HEK293 (cell line): ENCODE measurements around the gene ZNF629.

Source experiments
- HOXA7 ChIP-seq: sonication (generic); formaldehyde crosslinking; IDR thresholded peaks from 2 replicates; pipeline ENCODE4 v1.8.1; 2022; ENCODE audit warnings: missing genetic modification reagents, borderline replicate concordance
- HOXD13 ChIP-seq: sonication (generic); formaldehyde crosslinking; IDR thresholded peaks from 2 replicates; pipeline ENCODE4 v1.8.0; 2022; ENCODE audit warnings: missing genetic modification reagents, borderline replicate concordance
- KLF17 ChIP-seq: fragments of 450-650 bp; formaldehyde crosslinking; IDR thresholded peaks from 2 replicates; pipeline ENCODE4 v1.5.1; 2016; ENCODE audit warnings: missing biosample characterization, missing genetic modification characterization
- OVOL3 ChIP-seq: fragments of 450-650 bp; formaldehyde crosslinking; IDR thresholded peaks from 2 replicates; pipeline ENCODE4 v1.5.1; 2016; ENCODE audit warnings: missing biosample characterization, missing genetic modification characterization
- PRDM4 ChIP-seq: fragments of 450-650 bp; formaldehyde crosslinking; IDR thresholded peaks from 2 replicates; pipeline ENCODE4 v1.5.1; 2017; ENCODE audit warnings: missing biosample characterization, missing genetic modification characterization
- PRDM6 ChIP-seq: fragments of 450-650 bp; formaldehyde crosslinking; IDR thresholded peaks from 2 replicates; pipeline ENCODE4 v1.5.1; 2017; ENCODE audit warnings: missing biosample characterization, missing genetic modification characterization
- REPIN1 ChIP-seq: fragments of 450-650 bp; formaldehyde crosslinking; IDR thresholded peaks from 2 replicates; pipeline ENCODE4 v1.5.1; 2017; ENCODE audit warnings: missing biosample characterization, missing genetic modification characterization, low read depth
- WT1 ChIP-seq: fragments of 450-650 bp; formaldehyde crosslinking; IDR thresholded peaks from 2 replicates; pipeline ENCODE4 v1.5.1; 2016; ENCODE audit warnings: missing biosample characterization, missing genetic modification characterization
- ZBTB20 ChIP-seq: fragments of 450-650 bp; formaldehyde crosslinking; IDR thresholded peaks from 2 replicates; pipeline ENCODE4 v1.5.1; 2016; ENCODE audit warnings: missing biosample characterization, missing genetic modification characterization
- ZFHX2 ChIP-seq: fragments of 450-650 bp; formaldehyde crosslinking; conservative IDR thresholded peaks from 2 replicates; pipeline ENCODE4 v1.5.1; 2016; ENCODE audit warnings: missing biosample characterization, missing genetic modification characterization
- ZNF155 ChIP-seq: fragments of 450-650 bp; formaldehyde crosslinking; IDR thresholded peaks from 2 replicates; pipeline ENCODE4 v1.5.1; 2016; ENCODE audit warnings: missing biosample characterization, missing genetic modification characterization
- ZNF211 ChIP-seq: fragments of 450-650 bp; formaldehyde crosslinking; IDR thresholded peaks from 2 replicates; pipeline ENCODE4 v1.5.1; 2016; ENCODE audit warnings: low read depth, missing biosample characterization, missing genetic modification characterization
- ZNF24 ChIP-seq: fragments of 450-650 bp; formaldehyde crosslinking; IDR thresholded peaks from 2 replicates; pipeline ENCODE4 v1.5.1; 2016; ENCODE audit warnings: missing biosample characterization, missing genetic modification characterization
- ZNF26 ChIP-seq: fragments of 450-650 bp; formaldehyde crosslinking; IDR thresholded peaks from 2 replicates; pipeline ENCODE4 v1.5.1; 2016; ENCODE audit warnings: missing biosample characterization, missing genetic modification characterization
- ZNF274 ChIP-seq, 2 experiments: fragments of 200-500 bp in 1 of 2; fragments of 450-650 bp in 1 of 2; sonication (Bioruptor generic) in 1 of 2; formaldehyde crosslinking in 1 of 2; IDR thresholded peaks; 2 replicates each; pipeline versions ENCODE4 v1.5.1 to v1.6.1; 2014 to 2016; ENCODE audit warnings: borderline replicate concordance in 1 of 2, inconsistent platforms in 1 of 2, low read length in 1 of 2, missing biosample characterization in 1 of 2, missing genetic modification characterization in 1 of 2
- ZNF292 ChIP-seq: fragments of 450-650 bp; formaldehyde crosslinking; IDR thresholded peaks from 2 replicates; pipeline ENCODE4 v1.5.1; 2016; ENCODE audit warnings: low read depth, missing biosample characterization, missing genetic modification characterization, borderline replicate concordance
- ZNF311 ChIP-seq: fragments of 450-650 bp; formaldehyde crosslinking; IDR thresholded peaks from 2 replicates; pipeline ENCODE4 v1.5.1; 2017; ENCODE audit warnings: missing biosample characterization, missing genetic modification characterization, borderline replicate concordance
- ZNF335 ChIP-seq: fragments of 450-650 bp; formaldehyde crosslinking; conservative IDR thresholded peaks from 2 replicates; pipeline ENCODE4 v1.5.1; 2016; ENCODE audit warnings: missing biosample characterization, missing genetic modification characterization
- ZNF394 ChIP-seq: fragments of 450-650 bp; formaldehyde crosslinking; IDR thresholded peaks from 2 replicates; pipeline ENCODE4 v1.5.1; 2016; ENCODE audit warnings: missing biosample characterization, missing genetic modification characterization, mild to moderate bottlenecking, moderate library complexity, borderline replicate concordance
- ZNF433 ChIP-seq: fragments of 450-650 bp; formaldehyde crosslinking; IDR thresholded peaks from 2 replicates; pipeline ENCODE4 v1.5.1; 2016; ENCODE audit warnings: missing biosample characterization, missing genetic modification characterization, low read depth
- ZNF473 ChIP-seq: fragments of 450-650 bp; formaldehyde crosslinking; IDR thresholded peaks from 2 replicates; pipeline ENCODE4 v1.5.1; 2017; ENCODE audit warnings: missing biosample characterization, missing genetic modification characterization
- ZNF514 ChIP-seq: fragments of 450-650 bp; formaldehyde crosslinking; IDR thresholded peaks from 2 replicates; pipeline ENCODE4 v1.5.1; 2016; ENCODE audit warnings: missing biosample characterization, missing genetic modification characterization
- ZNF529 ChIP-seq: fragments of 450-650 bp; formaldehyde crosslinking; IDR thresholded peaks from 2 replicates; pipeline ENCODE4 v1.5.1; 2017; ENCODE audit warnings: missing genetic modification characterization, missing biosample characterization; ENCODE audit not compliant: insufficient replicate concordance
- ZNF530 ChIP-seq: fragments of 450-650 bp; formaldehyde crosslinking; IDR thresholded peaks from 2 replicates; pipeline ENCODE4 v1.5.1; 2016; ENCODE audit warnings: low read depth, missing biosample characterization, missing genetic modification characterization
- ZNF555 ChIP-seq: fragments of 450-650 bp; formaldehyde crosslinking; conservative IDR thresholded peaks from 2 replicates; pipeline ENCODE4 v1.5.1; 2017; ENCODE audit warnings: missing biosample characterization, mild to moderate bottlenecking, missing genetic modification characterization, inconsistent platforms
- ZNF658 ChIP-seq: fragments of 450-650 bp; formaldehyde crosslinking; IDR thresholded peaks from 2 replicates; pipeline ENCODE4; 2016; ENCODE audit warnings: missing biosample characterization, missing genetic modification characterization
- ZNF701 ChIP-seq: fragments of 450-650 bp; formaldehyde crosslinking; IDR thresholded peaks from 2 replicates; pipeline ENCODE4 v1.5.1; 2016; ENCODE audit warnings: missing biosample characterization, missing genetic modification characterization
- ZNF707 ChIP-seq: fragments of 450-650 bp; formaldehyde crosslinking; IDR thresholded peaks from 2 replicates; pipeline ENCODE4 v1.5.1; 2016; ENCODE audit warnings: missing biosample characterization, missing genetic modification characterization
- ZNF747 ChIP-seq: fragments of 450-650 bp; formaldehyde crosslinking; IDR thresholded peaks from 2 replicates; pipeline ENCODE4 v1.5.1; 2016; ENCODE audit warnings: missing biosample characterization, missing genetic modification characterization
- ZNF791 ChIP-seq: fragments of 450-650 bp; formaldehyde crosslinking; IDR thresholded peaks from 2 replicates; pipeline ENCODE4 v1.5.1; 2016; ENCODE audit warnings: missing biosample characterization, missing genetic modification characterization
- ZNF837 ChIP-seq: fragments of 450-650 bp; formaldehyde crosslinking; IDR thresholded peaks from 2 replicates; pipeline ENCODE4 v1.5.1; 2016; ENCODE audit warnings: missing biosample characterization, missing genetic modification characterization
- ZSCAN23 ChIP-seq: fragments of 450-650 bp; formaldehyde crosslinking; IDR thresholded peaks from 2 replicates; pipeline ENCODE4 v1.5.1; 2016; ENCODE audit warnings: missing biosample characterization, missing genetic modification characterization
- ZSCAN4 ChIP-seq: fragments of 450-650 bp; formaldehyde crosslinking; IDR thresholded peaks from 2 replicates; pipeline ENCODE4 v1.5.1; 2017; ENCODE audit warnings: missing biosample characterization, missing genetic modification characterization

ZNF629 gene

GRCh38 chr16:30786936-30787612 is at the start of gene ZNF629 (continued):
- TF ChIP-seq ZNF26 (tag by site-specific recombination) = no peak
- no peak for TF ChIP-seq ZNF707 (tag by site-specific recombination)
- TF ChIP-seq ZSCAN23 = peak; percentile 58; the same call in 1 of the 2 replicates
- peak; percentile 14; the same call in 1 of the 2 replicates for TF ChIP-seq REPIN1 (tag by site-specific recombination)
- TF ChIP-seq ZNF837 = no peak
- no peak for TF ChIP-seq ZNF155 (tag by site-specific recombination)
- no peak for TF ChIP-seq ZNF473
- TF ChIP-seq ZNF274 (IDR thresholded peaks at IDR 0.05; ENCODE audit: low read length) = no peak
- no peak for TF ChIP-seq ZNF274 (tag by site-specific recombination; IDR thresholded peaks at IDR 0.05; ENCODE audit: borderline replicate concordance)
- peak; percentile 91 for TF ChIP-seq KLF17 (tag by site-specific recombination)
- no peak for TF ChIP-seq PRDM6 (tag by site-specific recombination)
- no peak for TF ChIP-seq ZNF211 (tag by site-specific recombination)
- no peak for TF ChIP-seq ZNF514 (tag by site-specific recombination)
- TF ChIP-seq HOXD13 = 0 out of 2 replicates have a peak, but pooled peaks have one; percentile 26
- peak; percentile 80 for TF ChIP-seq ZNF24 (tag by site-specific recombination)
- TF ChIP-seq ZNF292 = no peak
- peak; percentile 99 for TF ChIP-seq ZBTB20
- TF ChIP-seq WT1 = peak; percentile 46; the same call in 1 of the 2 replicates
- TF ChIP-seq OVOL3 = no peak
- TF ChIP-seq ZNF701 (tag by site-specific recombination) = no peak
- TF ChIP-seq ZNF791 (tag by site-specific recombination) = no peak
- no peak for TF ChIP-seq HOXA7 (CRISPR knock-in tag)
- TF ChIP-seq ZNF394 (tag by site-specific recombination) = peak; percentile 76; the same call in 1 of the 2 replicates
- TF ChIP-seq ZFHX2 (tag by site-specific recombination) = no peak; the same call in 1 of the 2 replicates
- no peak for TF ChIP-seq ZNF529 (tag by site-specific recombination)
- no peak for TF ChIP-seq ZNF747 (tag by site-specific recombination)
- TF ChIP-seq ZNF658 (tag by site-specific recombination) = no peak
- TF ChIP-seq PRDM4 (tag by site-specific recombination) = peak; percentile 69
- peak; percentile 53 for TF ChIP-seq ZSCAN4
- TF ChIP-seq ZNF555 (tag by site-specific recombination) = no peak
- no peak for TF ChIP-seq ZNF433
- TF ChIP-seq ZNF335 (tag by site-specific recombination) = peak; percentile 99
- no peak for TF ChIP-seq ZNF530 (tag by site-specific recombination)
- no peak for TF ChIP-seq ZNF311 (tag by site-specific recombination)
